Stimulated activated CD4-positive, alpha-beta T cell treated with anti-CD3 and anti-CD28 coated beads, Interleukin-2, amount 100 ng/mL, for 48 hours (primary cell): ENCODE data around the gene SP140L.
"Not testable (repeated sequence)": the region's sequence is repeated elsewhere in the genome, so short reads cannot be mapped to it uniquely, and the experiment has no call there.

Experiments
- DNase-seq, 2 donors: peaks; one replicate each; pipeline ENCODE4 v3.0.0-alpha.2; 2020

The SP140L gene

DNA sequence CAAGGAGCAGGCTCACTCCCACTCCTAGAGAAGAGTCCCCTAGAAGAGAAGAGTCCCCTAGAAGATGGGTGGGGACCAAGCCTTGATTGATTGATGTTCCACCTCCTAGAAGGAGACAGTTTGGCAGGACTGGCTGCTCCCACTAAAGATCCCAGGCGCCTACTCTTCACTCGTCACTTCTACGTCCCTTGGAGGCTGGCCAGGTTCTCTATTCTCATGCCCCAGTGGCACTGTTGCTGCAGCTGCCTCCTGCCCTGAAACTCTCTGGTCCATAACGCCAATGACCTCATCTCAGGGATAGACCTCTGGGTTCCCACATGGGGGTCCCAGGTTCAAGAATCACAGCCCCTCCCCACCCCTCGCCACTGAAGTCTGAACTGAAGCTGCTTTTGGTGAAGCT is 2.5 kb upstream of the SP140L start:
- no peak for DNase-seq

DNA sequence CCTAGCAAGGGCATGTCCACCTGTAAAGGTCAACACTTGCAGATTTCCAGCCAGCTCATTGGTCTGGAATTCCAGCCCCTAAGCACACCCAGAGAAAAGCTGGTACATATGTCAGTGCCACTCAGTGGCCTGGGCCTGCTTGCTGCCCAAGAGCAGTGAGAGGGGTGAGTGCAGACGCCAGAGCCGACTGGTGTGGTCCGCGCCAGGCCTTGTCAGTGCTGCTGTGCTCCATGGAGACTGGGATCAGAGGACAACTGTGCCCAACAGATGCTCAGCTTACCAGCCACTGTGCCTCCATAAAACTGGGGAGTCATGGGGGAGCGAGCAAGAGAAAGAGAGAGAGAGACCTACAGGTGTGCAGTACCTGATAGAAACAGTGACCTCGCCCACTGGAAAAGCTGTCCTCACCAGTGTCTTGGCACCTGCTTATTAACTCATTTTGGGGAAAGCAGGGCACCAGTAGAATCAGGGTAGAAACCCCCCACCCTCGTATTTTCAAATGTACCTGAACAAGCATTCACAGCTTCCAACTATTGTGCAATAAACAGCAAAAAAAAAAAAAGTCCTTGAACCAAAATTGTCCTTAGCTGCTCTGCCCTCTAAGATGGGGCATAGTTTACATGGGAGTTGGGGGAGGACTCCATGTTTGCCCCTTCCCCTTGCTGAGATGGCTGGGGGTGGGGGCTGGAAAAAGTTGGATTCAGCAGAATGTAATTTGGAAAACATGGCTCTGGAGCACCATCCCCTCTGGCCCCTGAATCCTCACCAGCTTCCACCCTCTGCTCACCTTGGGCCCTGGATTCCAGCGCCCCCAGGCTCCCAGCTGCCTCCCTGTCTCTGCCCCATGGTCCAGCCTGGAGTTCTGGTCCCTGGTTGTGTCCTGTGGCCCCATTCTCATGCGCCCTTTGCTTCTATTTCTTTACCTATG is 1.4 kb upstream of the SP140L start:
- DNase-seq: no peak

DNA sequence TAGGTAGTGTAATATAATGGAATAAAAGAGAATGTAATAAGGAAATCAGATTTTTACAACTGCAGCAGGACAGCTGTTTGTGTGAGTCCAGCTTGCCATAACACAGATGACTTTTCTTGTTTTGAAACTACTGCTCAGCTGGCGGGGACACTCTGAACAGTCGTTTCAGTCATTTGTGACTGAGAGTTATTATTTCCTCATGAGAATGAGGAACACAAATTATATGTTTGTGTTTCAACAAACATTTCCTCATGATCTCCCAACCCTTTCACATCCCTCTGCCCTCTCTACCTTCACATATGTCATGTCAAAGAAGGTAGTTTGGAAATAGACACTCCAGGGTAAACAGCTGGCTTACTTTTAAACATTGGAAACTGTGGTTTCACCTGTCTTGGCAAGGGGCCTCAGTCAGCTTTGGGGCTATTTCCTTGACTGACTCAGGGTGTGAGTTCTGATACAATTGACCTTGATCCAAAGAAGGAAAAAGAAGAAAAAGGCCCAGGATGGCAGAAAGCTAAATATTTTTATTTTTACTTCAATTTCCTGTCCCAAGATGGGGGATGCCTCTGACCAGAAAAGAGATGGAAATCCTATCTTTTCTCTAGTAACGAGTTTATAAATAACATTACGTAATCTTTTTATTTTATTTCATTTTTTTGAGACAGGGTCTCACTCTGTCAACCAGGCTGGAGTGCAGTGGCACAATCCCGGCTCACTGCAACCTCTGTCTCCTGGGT is 593 bp downstream of the SP140L start:
- no peak for DNase-seq

DNA sequence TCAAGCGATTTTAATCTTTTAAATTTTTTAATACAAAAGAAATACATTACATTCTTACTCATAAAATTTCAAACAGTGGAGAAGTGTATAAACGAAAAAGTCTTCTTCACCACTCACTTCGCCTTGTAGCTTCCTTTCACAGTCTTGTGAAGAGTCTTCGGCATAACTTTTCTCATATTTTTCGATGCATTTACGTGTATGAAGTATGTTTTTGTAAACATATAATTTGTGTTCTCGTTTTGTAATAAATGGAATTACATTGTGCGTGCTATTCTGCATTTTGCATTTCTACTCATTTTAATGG is 1.1 kb downstream of the SP140L start:
- DNase-seq: no peak

DNA sequence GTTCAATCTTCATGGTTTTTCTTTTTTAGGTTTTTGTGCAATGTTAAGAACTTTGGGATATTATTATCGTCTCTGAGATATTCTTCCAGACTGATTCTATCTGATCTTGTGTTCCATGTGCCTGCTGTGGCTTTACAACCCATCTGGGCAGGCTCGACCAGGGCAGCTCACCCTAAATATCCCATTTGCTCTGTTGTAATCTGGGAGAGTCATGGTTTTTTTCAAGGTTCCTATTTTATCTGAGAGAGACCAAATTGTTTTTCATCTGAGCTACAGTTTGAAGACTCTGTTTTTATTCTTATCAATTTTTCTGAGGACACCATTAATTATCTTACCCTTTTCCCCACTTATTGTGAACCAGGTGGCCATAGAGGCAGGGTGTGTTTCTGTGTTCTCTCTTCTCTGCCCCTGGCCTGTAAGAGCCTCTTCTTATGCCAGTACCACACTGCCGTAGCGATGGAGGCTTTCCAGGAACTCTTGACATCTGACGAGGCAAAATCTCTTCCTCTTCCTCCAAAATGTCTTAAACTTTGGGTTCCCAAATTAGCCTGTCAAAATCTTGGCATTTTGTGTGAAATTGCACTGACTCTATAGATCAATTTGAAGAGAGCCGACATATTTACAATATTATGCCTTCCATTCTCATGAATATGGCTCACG is 3.1 kb downstream of the SP140L start:
- DNase-seq: no peak

DNA sequence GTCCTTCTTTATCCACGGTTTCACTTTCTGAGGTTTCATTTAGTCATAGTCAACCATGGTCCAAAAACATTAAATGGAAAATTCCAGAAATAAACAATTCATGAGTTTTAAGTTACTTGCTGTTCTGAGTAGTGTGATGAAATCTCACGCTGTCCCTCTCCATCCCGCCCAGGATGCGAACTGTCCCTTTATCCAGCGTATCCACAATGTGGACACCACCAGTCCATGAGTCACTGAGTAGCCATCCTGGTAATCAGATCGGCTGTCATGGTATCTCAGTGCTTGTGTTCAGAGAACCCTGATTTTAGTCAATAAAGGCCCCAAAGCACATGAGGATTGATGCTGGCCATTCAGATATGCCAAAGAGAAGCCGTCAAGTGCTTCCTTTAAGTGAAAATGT is 3.7 kb downstream of the SP140L start:
- DNase-seq: no peak

DNA sequence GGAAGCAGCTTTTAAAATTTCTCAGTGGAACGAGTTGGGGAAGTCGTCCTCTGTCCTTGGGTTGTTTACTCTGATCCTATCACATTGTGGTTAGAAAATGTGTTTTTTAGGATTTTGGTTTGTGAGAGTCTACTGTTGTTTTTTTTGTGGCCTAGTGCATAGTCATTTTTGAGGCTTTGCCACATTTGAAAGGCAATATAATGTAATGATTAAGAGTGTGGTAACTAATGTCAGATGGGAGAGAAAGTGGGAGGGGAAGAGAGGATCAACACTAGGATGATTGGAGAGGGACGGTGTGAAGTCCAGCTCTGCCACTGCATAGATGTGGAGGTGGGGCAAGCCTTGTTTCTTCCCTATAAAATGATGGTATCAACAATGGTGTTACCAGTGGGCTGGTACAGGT is 8.5 kb downstream of the SP140L start:
- no peak for DNase-seq

DNA sequence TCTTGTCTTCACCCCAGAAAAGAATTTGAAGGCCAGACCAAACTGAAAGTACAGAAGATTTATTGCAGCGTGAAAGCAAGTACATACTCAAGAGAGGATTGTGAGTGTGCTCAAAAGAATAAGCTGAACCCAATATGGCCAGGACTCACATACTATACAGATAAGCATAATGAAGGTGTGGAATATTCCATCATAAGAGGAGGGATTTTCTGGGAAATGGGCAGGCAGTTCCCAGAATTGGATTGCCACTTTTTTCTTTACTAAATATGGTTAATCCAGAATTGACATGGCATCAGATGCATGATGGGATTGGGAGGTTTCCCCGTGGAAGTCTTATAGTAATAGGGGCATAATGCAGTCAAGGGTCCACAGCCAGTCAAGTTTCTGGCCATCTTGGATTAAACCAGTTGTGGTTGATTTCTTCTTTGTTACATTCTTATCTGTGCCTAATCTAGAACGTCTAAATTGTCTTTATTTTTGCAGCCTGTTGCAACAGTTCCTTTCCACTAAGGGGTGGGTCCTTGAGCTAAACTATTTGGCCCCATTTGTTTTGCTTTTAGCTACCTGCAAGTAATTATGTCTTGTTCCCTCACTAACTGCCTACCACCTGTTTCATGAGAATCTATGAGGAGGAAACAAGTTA is 9.0 kb downstream of the SP140L start:
- DNase-seq: no peak

DNA sequence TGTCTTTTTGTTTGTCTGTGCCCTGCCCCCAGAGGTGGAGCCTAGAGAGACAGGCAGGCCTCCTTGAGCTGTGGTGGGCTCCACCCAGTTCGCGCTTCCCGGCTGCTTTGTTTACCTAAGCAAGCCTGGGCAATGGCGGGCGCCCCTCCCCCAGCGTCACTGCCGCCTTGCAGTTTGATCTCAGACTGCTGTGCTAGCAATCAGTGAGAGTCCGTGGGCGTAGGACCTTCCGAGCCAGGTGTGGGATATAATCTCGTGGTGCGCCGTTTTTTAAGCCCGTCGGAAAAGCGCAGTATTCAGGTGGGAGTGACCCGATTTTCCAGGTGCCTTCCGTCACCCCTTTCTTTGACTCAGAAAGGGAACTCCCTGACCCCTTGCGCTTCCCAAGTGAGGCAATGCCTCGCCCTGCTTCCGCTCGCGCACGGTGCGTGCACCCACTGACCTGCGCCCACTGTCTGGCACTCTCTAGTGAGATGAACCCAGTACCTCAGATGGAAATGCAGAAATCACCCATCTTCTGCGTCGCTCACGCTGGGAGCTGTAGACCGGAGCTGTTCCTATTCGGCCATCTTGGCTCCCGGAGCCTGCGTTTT is 15.0 kb downstream of the SP140L start:
- not testable (repeated sequence) for DNase-seq

DNA sequence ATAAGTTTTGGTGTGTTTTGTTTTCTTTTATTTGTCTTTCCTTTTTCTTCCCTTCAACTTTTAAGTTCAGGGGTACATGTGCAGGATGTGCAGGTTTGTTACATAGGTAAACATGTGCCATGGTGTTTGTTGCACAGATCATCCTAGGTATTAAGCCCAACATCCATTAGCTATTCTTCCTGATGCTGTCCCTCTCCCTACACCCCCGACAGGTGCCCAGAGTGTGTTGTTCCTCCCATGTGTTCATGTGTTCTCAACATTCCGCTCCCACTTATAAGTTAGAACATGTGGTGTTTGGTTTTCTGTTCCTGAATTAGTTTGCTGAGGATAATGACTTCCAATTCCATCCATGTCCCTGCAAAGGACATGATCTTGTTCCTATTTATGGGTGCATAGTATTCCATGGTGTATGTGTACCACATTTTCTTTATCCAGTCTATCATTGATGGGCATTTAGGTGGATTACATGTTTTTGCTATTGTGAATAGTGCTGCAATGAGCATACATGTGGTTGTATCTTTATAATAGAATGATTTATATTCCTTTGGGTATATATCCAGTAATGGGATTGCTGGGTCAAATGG is 16.1 kb downstream of the SP140L start:
- DNase-seq: not testable (repeated sequence)

DNA sequence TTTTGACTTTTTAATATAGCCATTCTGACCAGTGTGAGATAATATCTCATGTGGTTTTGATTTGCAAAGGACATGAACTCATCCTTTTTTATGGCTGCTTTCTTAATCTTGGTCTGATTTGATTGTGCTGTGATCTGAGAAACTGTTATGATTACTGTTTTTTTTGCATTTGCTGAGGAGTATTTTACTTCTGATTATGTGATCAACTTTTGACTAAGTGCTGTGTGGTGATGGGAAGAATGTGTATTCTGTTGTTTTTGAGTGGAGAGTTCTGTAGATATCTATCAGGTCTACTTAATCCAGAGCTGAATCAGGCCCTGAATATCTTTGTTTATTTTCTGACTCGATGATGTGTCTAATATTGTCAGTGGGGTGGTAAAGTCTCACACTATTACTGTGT is 16.8 kb downstream of the SP140L start:
- no peak for DNase-seq

DNA sequence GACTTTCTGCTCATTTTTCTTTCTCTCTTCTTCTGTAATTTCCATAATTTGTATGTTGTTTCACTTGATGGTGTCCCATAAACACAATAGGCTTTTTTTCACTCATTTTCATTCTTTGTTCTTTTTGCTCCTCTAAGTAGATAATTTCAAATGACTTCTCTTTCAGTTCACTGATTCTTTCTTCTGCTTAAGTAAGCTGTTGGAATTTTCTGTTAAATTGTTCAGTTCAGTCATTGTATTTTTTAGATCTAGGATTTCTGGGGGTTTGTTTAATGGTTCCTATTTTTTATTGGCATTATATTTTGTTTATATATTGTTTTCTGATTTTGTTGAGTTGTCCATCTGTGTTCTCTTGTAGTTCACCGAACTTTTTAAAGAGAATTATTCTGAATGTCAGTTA is 19.5 kb downstream of the SP140L start:
- DNase-seq: no peak

DNA sequence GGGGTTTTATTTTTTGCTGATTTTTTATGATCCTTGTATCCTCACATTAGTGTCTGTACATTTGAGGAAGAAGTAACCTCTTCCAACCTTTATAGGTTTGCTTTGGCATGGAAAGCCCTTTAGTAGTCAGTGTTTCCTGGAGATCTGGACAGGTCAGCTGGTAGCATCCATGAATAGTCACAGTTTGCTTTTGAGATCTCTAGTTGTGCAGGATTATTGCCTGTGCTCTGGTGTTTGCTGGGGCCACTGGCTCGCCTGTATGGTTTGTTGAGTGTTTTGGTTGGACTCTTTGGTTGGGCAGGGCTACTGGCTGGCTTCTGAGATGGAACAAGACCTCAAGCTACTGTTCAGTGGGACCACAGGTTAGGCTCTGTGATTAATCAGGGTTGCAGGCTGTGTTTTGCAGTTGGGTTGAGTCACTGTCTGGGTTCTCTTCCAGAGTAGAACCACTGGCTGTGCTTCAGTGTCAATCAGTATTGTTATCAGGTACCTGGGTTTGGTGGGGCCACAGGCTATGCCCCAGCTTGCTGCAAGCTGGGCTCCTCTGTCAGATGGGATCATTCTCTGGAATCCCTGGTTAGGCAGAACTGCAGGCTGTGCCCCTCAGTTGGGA is 20.0 kb downstream of the SP140L start:
- DNase-seq: no peak

DNA sequence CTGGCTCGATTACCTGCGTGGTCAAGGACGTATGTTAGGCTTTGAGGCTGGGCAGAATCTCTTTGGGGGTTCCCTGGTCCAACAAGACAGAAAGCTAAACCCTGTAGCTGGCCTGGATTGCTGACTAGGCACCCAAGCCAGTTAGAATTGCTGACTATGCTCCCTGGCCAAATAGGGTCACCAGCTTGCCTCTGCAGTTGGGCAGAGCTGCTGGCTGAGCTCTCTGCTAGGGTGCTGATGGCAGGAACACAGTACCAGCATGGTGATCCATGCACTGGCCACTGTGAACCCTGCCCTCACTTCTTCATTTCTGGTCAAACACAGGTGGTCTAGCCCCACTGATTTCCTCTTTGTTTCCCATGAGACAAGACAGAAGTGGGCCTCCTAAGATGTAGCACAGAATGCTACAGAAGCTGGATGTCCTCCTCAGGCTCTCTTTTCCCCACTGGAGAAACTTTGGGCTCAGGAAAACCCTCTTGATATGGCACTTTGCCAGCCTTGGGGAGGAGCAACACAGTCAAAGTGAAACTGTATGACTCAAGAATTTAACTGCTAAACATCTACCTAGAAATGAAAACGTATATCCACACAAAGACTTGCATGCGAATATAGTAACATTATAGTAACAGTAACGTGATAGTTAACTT is 20.8 kb downstream of the SP140L start:
- no peak for DNase-seq

DNA sequence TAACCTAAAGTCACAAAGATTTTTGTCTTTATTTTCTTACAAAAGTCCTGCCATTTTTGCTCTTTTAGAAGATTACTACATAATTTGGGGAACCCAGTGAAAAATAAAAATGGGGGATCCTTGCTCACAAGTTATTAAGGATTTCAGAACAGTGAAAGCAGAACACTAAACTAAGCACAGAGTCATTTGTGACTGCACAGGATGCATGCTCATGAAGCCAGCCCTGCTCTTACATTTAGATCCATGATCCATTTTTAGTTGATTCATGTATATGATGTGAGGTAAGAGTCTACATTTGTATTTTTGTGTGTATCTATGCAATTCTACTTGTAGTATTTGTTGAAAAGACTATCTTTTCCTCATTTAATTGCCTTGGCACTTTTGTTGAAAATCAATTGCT is 21.8 kb downstream of the SP140L start:
- DNase-seq: no peak

DNA sequence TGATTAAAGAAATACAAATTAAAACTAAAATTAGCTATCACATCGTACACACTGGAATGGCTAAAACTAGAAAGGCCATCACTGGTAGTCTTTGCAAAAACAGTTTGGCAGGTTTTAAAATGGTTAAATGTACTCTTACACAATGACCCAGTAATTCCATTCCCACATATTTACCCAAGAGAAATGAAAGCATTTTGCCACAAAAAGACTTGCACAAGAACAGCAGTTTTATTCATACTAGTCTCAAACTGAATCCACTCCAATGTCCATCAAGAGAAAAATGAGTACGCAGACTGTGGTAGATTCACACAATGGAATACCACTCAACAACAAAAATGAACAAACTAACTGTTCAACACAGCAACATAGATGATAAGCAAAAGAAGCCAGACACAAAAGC is 29.1 kb downstream of the SP140L start:
- DNase-seq: no peak

DNA sequence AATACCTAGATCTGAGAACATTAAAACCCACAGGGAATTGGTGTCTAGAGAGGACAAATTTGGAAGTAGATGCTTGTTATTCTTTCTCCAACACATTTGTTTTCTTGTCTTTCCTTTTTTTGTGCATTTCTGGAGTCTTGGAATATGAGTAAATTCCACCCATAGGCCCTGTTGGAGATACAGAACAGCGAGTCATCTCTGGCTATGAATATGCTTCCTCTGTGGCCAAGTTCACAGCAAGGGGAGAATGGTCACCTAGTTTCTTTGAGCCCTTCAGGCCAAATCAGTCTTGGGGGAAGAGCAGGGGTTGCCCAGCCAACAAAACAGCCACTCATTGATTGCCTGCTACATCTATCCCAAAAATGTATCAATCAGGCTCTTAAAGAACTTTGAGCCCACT is 31.3 kb downstream of the SP140L start:
- DNase-seq: no peak

DNA sequence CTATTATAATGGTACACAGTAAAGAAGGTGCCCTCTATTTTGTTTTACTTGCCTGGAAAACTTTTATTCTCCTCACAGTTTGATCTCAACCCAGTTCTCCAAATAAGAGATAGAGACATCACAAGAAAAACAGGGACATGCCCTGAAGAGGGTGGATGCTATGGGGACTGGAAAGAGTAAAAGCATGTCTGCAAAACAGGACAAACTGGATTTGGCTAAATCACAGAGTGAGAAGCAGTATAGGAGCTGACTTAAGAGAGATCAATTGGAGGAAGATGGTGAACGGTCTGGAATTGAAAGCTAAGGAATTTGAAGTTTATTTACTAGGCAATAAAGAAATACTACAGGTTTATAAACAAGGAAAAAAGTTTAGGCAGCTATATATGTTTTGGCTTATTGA is 33.0 kb downstream of the SP140L start:
- DNase-seq: no peak

DNA sequence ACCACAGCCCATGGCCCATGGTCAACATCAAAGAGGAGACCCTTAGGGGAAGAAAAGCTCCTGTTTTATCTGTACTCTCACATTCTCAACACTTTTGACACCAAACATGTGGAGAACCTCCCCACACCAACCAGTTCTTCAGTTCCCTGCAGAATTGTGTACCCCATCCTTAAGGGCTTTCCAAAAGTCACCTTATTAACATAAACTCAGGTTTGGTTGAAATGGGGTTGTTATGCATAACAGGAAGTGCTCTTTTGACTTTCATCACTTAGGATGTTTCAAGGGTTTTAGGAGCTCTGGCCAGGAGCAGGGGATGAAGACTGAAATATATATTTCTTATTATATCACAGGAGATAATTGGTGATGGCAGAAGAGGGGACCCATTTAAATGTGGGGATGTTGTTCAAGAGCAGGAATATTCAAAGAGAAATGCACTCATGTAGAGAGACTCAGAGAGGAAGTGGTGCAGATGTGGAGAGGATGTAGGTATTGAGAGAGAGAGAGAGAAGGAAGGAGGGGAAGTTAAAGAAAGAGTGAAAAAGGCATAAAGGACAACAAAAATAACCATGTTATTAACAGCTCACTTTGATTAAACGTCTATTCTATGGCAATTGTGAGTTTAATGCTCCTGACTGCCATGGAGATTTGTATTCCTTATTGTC is 35.2 kb downstream of the SP140L start:
- no peak for DNase-seq

DNA sequence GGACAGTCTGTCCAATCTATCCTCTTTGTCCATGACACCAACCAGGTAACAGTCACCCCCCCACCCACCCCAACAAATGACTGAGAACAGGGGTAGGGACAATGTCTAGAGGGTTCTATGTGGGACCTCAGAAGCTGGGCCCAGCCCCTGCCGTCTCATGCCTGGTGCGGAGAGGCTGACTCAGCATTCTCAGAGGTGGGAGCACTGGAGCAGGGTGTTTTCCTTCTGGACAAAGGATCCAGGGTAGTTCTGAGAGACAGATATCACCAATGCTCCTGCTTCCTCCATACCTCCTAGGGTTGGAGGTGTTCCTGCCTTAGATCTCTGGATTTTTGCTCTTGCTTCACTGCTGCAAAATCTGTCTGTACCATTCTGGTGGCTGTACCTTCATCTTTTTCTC is 55.1 kb downstream of the SP140L start:
- DNase-seq: no peak

DNA sequence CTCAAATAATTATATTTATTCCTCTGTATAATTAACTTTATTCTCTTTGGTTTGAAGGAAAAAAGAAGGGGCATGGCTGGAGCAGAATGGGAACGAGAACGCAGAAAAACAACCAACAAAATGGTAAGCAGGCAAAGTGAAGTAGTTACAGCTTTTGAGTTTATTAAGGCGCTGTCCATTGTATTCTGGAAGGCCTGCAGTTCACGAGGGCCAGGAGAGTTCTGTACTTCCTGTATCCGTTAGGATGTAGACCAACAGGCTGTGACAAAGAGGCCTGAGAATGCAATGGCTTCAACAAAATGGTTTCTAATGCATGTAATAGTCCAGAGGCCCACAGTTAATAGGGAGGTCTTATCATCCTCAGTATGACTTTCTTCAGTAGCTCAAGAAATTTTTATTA is 56.5 kb downstream of the SP140L start:
- no peak for DNase-seq
